HCT116 (cell line): ENCODE results near the gene TMEM161B.
"Not testable (repeated sequence)": the region's sequence is repeated elsewhere in the genome, so short reads cannot be mapped to it uniquely, and the experiment has no call there.

Source experiments
- CTCF ChIP-seq, 3 experiments: fragments of 200-600 bp in 1 of 3; sonication (generic) in 1 of 3; IDR thresholded peaks in 2 of 3; conservative IDR thresholded peaks in 1 of 3; 2 replicates each; pipeline ENCODE4 v1.5.1; 2012 to 2017; ENCODE audit warnings: low read depth in 2 of 3, low read length in 2 of 3, antibody characterized with exemption in 1 of 3, borderline replicate concordance in 1 of 3, control low read depth in 1 of 3, mild to moderate bottlenecking in 1 of 3, mixed read lengths in 1 of 3, mixed run types in 1 of 3, moderate library complexity in 1 of 3; ENCODE audit not compliant: insufficient read depth in 1 of 3
- EGR1 ChIP-seq: IDR thresholded peaks from 2 replicates; pipeline ENCODE4 v1.6.1; 2012; ENCODE audit warnings: low read depth
- EZH2 ChIP-seq: fragments of 200-600 bp; sonication (generic); IDR thresholded peaks from 2 replicates; pipeline ENCODE4 v1.6.1; 2017; ENCODE audit warnings: antibody characterized with exemption, mixed run types
- POLR2A ChIP-seq: IDR thresholded peaks from 2 replicates; pipeline ENCODE4 v1.7.0; 2011; ENCODE audit warnings: borderline replicate concordance; ENCODE audit not compliant: insufficient read depth, insufficient read length; ENCODE audit errors: extremely low read depth
- POLR2AphosphoS5 ChIP-seq: IDR thresholded peaks from 2 replicates; pipeline ENCODE4 v1.6.1; 2011; ENCODE audit warnings: mild to moderate bottlenecking, low read depth, low read length, moderate library complexity
- RAD21 ChIP-seq: IDR thresholded peaks from 2 replicates; pipeline ENCODE4 v1.6.1; 2012; ENCODE audit warnings: low read depth, mild to moderate bottlenecking

- not testable (repeated sequence) for TF ChIP-seq CTCF (IDR thresholded peaks at IDR 0.05 in 2 of 3, conservative IDR thresholded peaks at IDR 0.05 in 1 of 3; ENCODE audit: borderline replicate concordance in 1 of 3, insufficient read depth in 1 of 3, low read depth in 2 of 3, low read length in 2 of 3); POLR2A; POLR2AphosphoS5; EGR1; EZH2; RAD21
Observed at GRCh38 chr5:88264565-88264964, 4.1 kb downstream of the TMEM161B start.
